Body of pancreas (tissue), 4 donors: ENCODE data around the gene PTPRM.

Experiments
- CTCF ChIP-seq, 7 experiments: fragments of 450-650 bp in 4 of 7; fragments of 200-600 bp in 3 of 7; sonication (generic) in 3 of 7; IDR thresholded peaks; one replicate each; pipeline ENCODE4 v1.5.1; 2016 to 2019; ENCODE audit warnings: antibody characterized with exemption in 7 of 7
- POLR2A ChIP-seq, 3 donors: fragments of 450-650 bp; IDR thresholded peaks; one replicate each; pipeline ENCODE4 v1.6.1; 2016; ENCODE audit warnings: antibody characterized with exemption in 3 of 3, mild to moderate bottlenecking in 2 of 3

- TF ChIP-seq CTCF (IDR thresholded peaks at IDR 0.05) (no peak), POLR2A (IDR thresholded peaks at IDR 0.05) (no peak)
These were observed 540.3 kb downstream of the PTPRM start for GRCh38 chr18:8107426-8107825.
